Measurements from ENCODE around the gene CERS6.
"Not testable (repeated sequence)": the region's sequence is repeated elsewhere in the genome, so short reads cannot be mapped to it uniquely, and the experiment has no call there.

CERS6 gene

GRCh38 chr2:168758970-168759820 is 303.1 kb downstream of the CERS6 start:
- TF ChIP-seq ZFX (IDR thresholded peaks at IDR 0.05; ENCODE audit: borderline replicate concordance) = no peak
- TF ChIP-seq CTCF (IDR thresholded peaks at IDR 0.05) = peak; percentile 51
- no peak overlapping the region for H3K27ac ChIP-seq

GRCh38 chr2:168765401-168765800 is 309.3 kb downstream of the CERS6 start:
- H3K27ac ChIP-seq = no peak overlapping the region
- TF ChIP-seq ZFX (IDR thresholded peaks at IDR 0.05; ENCODE audit: borderline replicate concordance) = no peak
- no peak for TF ChIP-seq CTCF (IDR thresholded peaks at IDR 0.05)

GRCh38 chr2:168766600-168766999 is 310.5 kb downstream of the CERS6 start:
- TF ChIP-seq ZFX (IDR thresholded peaks at IDR 0.05; ENCODE audit: borderline replicate concordance) (no peak), CTCF (IDR thresholded peaks at IDR 0.05) (no peak)
- H3K27ac ChIP-seq = peak overlapping the region; percentile 17; the same call in 1 of the 2 replicates

- H3K27ac ChIP-seq = peak overlapping the region; percentile 17; the same call in 1 of the 2 replicates
- no peak for TF ChIP-seq ZFX (IDR thresholded peaks at IDR 0.05; ENCODE audit: borderline replicate concordance)
- TF ChIP-seq CTCF (IDR thresholded peaks at IDR 0.05) = no peak
These were observed 311.2 kb downstream of the CERS6 start for GRCh38 chr2:168767258-168767657.

GRCh38 chr2:168768357-168768756 is 312.3 kb downstream of the CERS6 start:
- H3K27ac ChIP-seq = not testable (repeated sequence)

GRCh38 chr2:168770796-168771195 is 314.7 kb downstream of the CERS6 start:
- TF ChIP-seq ZFX (IDR thresholded peaks at IDR 0.05; ENCODE audit: borderline replicate concordance) (no peak), CTCF (IDR thresholded peaks at IDR 0.05) (no peak)
- H3K27ac ChIP-seq = no peak overlapping the region

GRCh38 chr2:168772704-168773103 is 316.6 kb downstream of the CERS6 start:
- TF ChIP-seq ZFX (IDR thresholded peaks at IDR 0.05; ENCODE audit: borderline replicate concordance) (no peak), CTCF (IDR thresholded peaks at IDR 0.05) (no peak)
- H3K27ac ChIP-seq = no peak overlapping the region

All from 22Rv1 (cell line).